ENCODE measurements around the gene UTP14A. TPM values are rescaled to one million over a fixed set of nuclear protein-coding genes. Genes with fewer than 3 reads are reported as not detected.

The UTP14A gene
- total and polyA plus RNA-seq, 4 donors, result 3.0 to 6.6 (median 5.1) TPM

DNA sequence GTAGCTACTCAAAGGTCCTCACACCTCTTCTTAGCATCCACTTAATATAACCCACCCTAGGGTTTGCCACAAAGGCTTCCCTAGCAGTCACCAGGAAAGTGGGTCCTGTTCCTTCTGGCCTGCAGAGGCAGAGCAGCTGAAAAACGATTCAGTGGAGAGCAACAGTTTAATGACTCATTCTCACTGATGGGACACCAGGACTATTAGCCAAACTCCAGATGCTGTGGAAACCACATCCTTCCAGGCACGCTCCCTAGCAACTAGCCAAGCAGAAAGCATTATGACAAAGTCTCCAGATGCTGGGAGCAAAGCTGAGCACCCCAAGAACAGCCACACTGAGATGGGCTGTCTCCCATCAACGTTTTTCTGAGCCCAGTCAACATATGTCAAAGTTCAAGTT lies 30.3 kb upstream of the UTP14A start (continued):
- no peak for TF ChIP-seq SP1 (IDR thresholded peaks at IDR 0.05)

GRCh38 chrX:129876771-129877305 lies 29.1 kb upstream of the UTP14A start:
- Histone ChIP-seq H3K4me3 (ENCODE audit: low read depth in 1 of 3, low read length in 3 of 3) (no peak overlapping the region), H3K9me3 (ENCODE audit: control insufficient read depth in 4 of 4, low read length in 3 of 4) (no peaks in the 10 kb centered on the region), H3K9ac (ENCODE audit: low read depth in 1 of 2, low read length in 2 of 2) (no peak overlapping the region), H3K27ac (ENCODE audit: low read depth in 1 of 2, low read length in 2 of 2) (no peak overlapping the region), H3K4me1 (ENCODE audit: control insufficient read depth in 4 of 4, insufficient read depth in 4 of 4, low read length in 3 of 4) (no peaks in the 10 kb centered on the region), H3K27me3 (ENCODE audit: control insufficient read depth in 4 of 4, insufficient read depth in 4 of 4, low read length in 3 of 4) (peaks cover 0 to 3% (median 0%) of the 10 kb centered on the region in 4 donors), H3K36me3 (ENCODE audit: control insufficient read depth in 4 of 4, insufficient read depth in 3 of 4, low read depth in 1 of 4, low read length in 3 of 4) (no peaks in the 10 kb centered on the region)
- TF ChIP-seq EGR1 (IDR thresholded peaks at IDR 0.05; ENCODE audit: low read depth in 2 of 2) (no peak), CTCF (IDR thresholded peaks at IDR 0.05; ENCODE audit: low read depth, low read length, missing input control) (no peak), GABPA (IDR thresholded peaks at IDR 0.05 in 1 of 2, conservative IDR thresholded peaks at IDR 0.05 in 1 of 2) (no peak), MAX (IDR thresholded peaks at IDR 0.05) (no peak), HNF4A (conservative IDR thresholded peaks at IDR 0.05) (no peak), RAD21 (IDR thresholded peaks at IDR 0.05) (no peak), SP1 (IDR thresholded peaks at IDR 0.05) (no peak), YY1 (IDR thresholded peaks at IDR 0.05) (no peak), NR2F2 (IDR thresholded peaks at IDR 0.05) (no peak), RXRA (IDR thresholded peaks at IDR 0.05) (no peak), FOXA1 (IDR thresholded peaks at IDR 0.05) (no peak), TAF1 (conservative IDR thresholded peaks at IDR 0.05) (no peak), HNF4G (IDR thresholded peaks at IDR 0.05) (no peak), FOXA2 (IDR thresholded peaks at IDR 0.05) (no peak), JUND (IDR thresholded peaks at IDR 0.05) (no peak)
- TF ChIP-seq, protein P1, sequence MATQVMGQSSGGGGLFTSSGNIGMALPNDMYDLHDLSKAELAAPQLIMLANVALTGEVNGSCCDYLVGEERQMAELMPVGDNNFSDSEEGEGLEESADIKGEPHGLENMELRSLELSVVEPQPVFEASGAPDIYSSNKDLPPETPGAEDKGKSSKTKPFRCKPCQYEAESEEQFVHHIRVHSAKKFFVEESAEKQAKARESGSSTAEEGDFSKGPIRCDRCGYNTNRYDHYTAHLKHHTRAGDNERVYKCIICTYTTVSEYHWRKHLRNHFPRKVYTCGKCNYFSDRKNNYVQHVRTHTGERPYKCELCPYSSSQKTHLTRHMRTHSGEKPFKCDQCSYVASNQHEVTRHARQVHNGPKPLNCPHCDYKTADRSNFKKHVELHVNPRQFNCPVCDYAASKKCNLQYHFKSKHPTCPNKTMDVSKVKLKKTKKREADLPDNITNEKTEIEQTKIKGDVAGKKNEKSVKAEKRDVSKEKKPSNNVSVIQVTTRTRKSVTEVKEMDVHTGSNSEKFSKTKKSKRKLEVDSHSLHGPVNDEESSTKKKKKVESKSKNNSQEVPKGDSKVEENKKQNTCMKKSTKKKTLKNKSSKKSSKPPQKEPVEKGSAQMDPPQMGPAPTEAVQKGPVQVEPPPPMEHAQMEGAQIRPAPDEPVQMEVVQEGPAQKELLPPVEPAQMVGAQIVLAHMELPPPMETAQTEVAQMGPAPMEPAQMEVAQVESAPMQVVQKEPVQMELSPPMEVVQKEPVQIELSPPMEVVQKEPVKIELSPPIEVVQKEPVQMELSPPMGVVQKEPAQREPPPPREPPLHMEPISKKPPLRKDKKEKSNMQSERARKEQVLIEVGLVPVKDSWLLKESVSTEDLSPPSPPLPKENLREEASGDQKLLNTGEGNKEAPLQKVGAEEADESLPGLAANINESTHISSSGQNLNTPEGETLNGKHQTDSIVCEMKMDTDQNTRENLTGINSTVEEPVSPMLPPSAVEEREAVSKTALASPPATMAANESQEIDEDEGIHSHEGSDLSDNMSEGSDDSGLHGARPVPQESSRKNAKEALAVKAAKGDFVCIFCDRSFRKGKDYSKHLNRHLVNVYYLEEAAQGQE (IDR thresholded peaks at IDR 0.05), result no peak
- TF ChIP-seq, protein P2, sequence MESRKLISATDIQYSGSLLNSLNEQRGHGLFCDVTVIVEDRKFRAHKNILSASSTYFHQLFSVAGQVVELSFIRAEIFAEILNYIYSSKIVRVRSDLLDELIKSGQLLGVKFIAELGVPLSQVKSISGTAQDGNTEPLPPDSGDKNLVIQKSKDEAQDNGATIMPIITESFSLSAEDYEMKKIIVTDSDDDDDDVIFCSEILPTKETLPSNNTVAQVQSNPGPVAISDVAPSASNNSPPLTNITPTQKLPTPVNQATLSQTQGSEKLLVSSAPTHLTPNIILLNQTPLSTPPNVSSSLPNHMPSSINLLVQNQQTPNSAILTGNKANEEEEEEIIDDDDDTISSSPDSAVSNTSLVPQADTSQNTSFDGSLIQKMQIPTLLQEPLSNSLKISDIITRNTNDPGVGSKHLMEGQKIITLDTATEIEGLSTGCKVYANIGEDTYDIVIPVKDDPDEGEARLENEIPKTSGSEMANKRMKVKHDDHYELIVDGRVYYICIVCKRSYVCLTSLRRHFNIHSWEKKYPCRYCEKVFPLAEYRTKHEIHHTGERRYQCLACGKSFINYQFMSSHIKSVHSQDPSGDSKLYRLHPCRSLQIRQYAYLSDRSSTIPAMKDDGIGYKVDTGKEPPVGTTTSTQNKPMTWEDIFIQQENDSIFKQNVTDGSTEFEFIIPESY (IDR thresholded peaks at IDR 0.05), result no peak
- TF ChIP-seq, protein P3, sequence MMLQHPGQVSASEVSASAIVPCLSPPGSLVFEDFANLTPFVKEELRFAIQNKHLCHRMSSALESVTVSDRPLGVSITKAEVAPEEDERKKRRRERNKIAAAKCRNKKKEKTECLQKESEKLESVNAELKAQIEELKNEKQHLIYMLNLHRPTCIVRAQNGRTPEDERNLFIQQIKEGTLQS (IDR thresholded peaks at IDR 0.05), result no peak
- 70% methylated on average over 4 of the region's 4 CpGs for WGBS
- no peak for DNase-seq (ENCODE audit: low spot score)
